H1 (cell line): ENCODE data around the gene RAB1B. TPM values are rescaled to one million over a fixed set of nuclear protein-coding genes. Genes with fewer than 3 reads are reported as not detected.

Experiments used
- CTCF ChIA-PET: fragments of 300-600 bp; sonication (Branson Sonifier 250); formaldehyde crosslinking; loops from one replicate; lab custom pipeline; 2021; ENCODE audit not compliant: partially characterized antibody; lab: Charles Lee
- POLR2A ChIA-PET: fragments of 300-600 bp; sonication (Branson Sonifier 250); formaldehyde crosslinking; loops from one replicate; lab custom pipeline; 2021; ENCODE audit warnings: inconsistent platforms; ENCODE audit not compliant: partially characterized antibody; lab: Charles Lee
- DNase-seq, 2 experiments: peaks; one replicate each; pipeline versions ENCODE4 v3.0.0 to v3.0.0-alpha.2; 2010 to 2022; ENCODE audit warnings: low spot score in 2 of 2, low read depth in 1 of 2, mixed read lengths in 1 of 2
- FAIRE-seq: peaks from 2 replicates; lab custom pipeline; 2011; peaks lifted over from hg19 to GRCh38; lab: Jason Lieb, UNC
- H2AFZ ChIP-seq: 2 replicates; pipeline ENCODE4 v1.8.1; 2012; ENCODE audit warnings: low read length, inconsistent platforms
- H2AK5ac ChIP-seq: 2 replicates; pipeline ENCODE4 v1.6.1; 2013; ENCODE audit warnings: low read depth, low read length
- H2BK120ac ChIP-seq: replicated peaks from 2 replicates; pipeline ENCODE3; 2013; ENCODE audit warnings: low read depth, low read length, inconsistent platforms
- H2BK12ac ChIP-seq: 2 replicates; pipeline ENCODE4 v1.6.1; 2013; ENCODE audit warnings: low read depth, low read length
- H2BK15ac ChIP-seq: 2 replicates; pipeline ENCODE4 v1.6.1; 2013; ENCODE audit warnings: low read length
- H2BK20ac ChIP-seq: 2 replicates; pipeline ENCODE4 v1.6.1; 2013; ENCODE audit warnings: low read length
- H2BK5ac ChIP-seq: 2 replicates; pipeline ENCODE4 v1.6.1; 2013; ENCODE audit warnings: low read depth, low read length
- H3K14ac ChIP-seq: 2 replicates; pipeline ENCODE4 v1.6.1; 2013; ENCODE audit warnings: inconsistent platforms; ENCODE audit not compliant: insufficient read length
- H3K18ac ChIP-seq: 2 replicates; pipeline ENCODE4 v1.6.1; 2013; ENCODE audit warnings: low read length; ENCODE audit errors: extremely low read depth
- H3K23ac ChIP-seq: 2 replicates; pipeline ENCODE4 v1.6.1; 2013; ENCODE audit warnings: inconsistent platforms; ENCODE audit not compliant: insufficient read length
- H3K23me2 ChIP-seq: 2 replicates; pipeline ENCODE4 v1.6.1; 2013; ENCODE audit warnings: low read depth, low read length
- H3K27ac ChIP-seq: 2 replicates; pipeline ENCODE4 v1.6.1; 2011; ENCODE audit warnings: low read depth, low read length, inconsistent platforms
- H3K27me3 ChIP-seq, 4 experiments: replicated peaks in 1 of 4; 1 replicate in 1 of 4; 2 replicates in 3 of 4; pipeline versions ENCODE4 v1.6.1 to v1.8.1; 2011 to 2013; ENCODE audit warnings: low read length in 3 of 4, mild to moderate bottlenecking in 3 of 4, inconsistent platforms in 2 of 4, mixed read lengths in 2 of 4, moderate library complexity in 1 of 4; ENCODE audit not compliant: control insufficient read depth in 3 of 4, insufficient read depth in 3 of 4; ENCODE audit errors: extremely low read depth in 1 of 4
- H3K36me3 ChIP-seq, 4 experiments: 2 replicates each; pipeline versions ENCODE4 v1.6.1 to v1.8.1; 2011 to 2013; ENCODE audit warnings: mild to moderate bottlenecking in 4 of 4, low read length in 3 of 4, moderate library complexity in 2 of 4, control low read depth in 1 of 4, inconsistent platforms in 1 of 4; ENCODE audit not compliant: insufficient read depth in 4 of 4, control insufficient read depth in 2 of 4
- H3K4ac ChIP-seq: replicated peaks from 2 replicates; pipeline ENCODE3; 2013; ENCODE audit warnings: low read length, low read depth, mixed read lengths, inconsistent platforms; ENCODE audit not compliant: insufficient read length
- H3K4me1 ChIP-seq, 4 experiments: replicated peaks in 1 of 4; 1 replicate in 1 of 4; 2 replicates in 3 of 4; pipeline versions ENCODE4 v1.6.1 to v1.8.1; 2011 to 2013; ENCODE audit warnings: low read length in 3 of 4, inconsistent platforms in 2 of 4, mixed read lengths in 1 of 4; ENCODE audit not compliant: insufficient read depth in 4 of 4, control insufficient read depth in 3 of 4
- H3K4me2 ChIP-seq, 2 experiments: 2 replicates each; pipeline versions ENCODE4 v1.6.1 to v1.8.1; 2011 to 2013; ENCODE audit warnings: low read depth in 2 of 2, low read length in 2 of 2, control low read depth in 1 of 2, inconsistent platforms in 1 of 2, mild to moderate bottlenecking in 1 of 2; ENCODE audit not compliant: insufficient read depth in 1 of 2
- H3K4me3 ChIP-seq, 4 experiments: fragments of 200-600, 300-600 bp in 1 of 4; sonication (generic), shearing (Covaris generic), sonication (Bioruptor Twin) in 1 of 4; 2 replicates each; pipeline versions ENCODE4 v1.5.1 to v1.8.1; 2011 to 2016; ENCODE audit warnings: low read length in 4 of 4, low read depth in 3 of 4, control low read depth in 2 of 4, inconsistent platforms in 2 of 4, mild to moderate bottlenecking in 2 of 4, mixed read lengths in 1 of 4, moderate library complexity in 1 of 4; ENCODE audit not compliant: insufficient read depth in 2 of 4; ENCODE audit errors: extremely low read depth in 1 of 4
- H3K56ac ChIP-seq: replicated peaks from 2 replicates; pipeline ENCODE3; 2013; ENCODE audit warnings: low read depth, mild to moderate bottlenecking, mixed read lengths, low read length, inconsistent platforms; ENCODE audit not compliant: insufficient read length
- H3K79me1 ChIP-seq: 2 replicates; pipeline ENCODE4 v1.6.1; 2013; ENCODE audit warnings: low read depth, low read length, control low read depth
- H3K79me2 ChIP-seq, 2 experiments: 2 replicates each; pipeline versions ENCODE4 v1.6.1 to v1.8.1; 2012 to 2013; ENCODE audit warnings: low read length in 2 of 2, mild to moderate bottlenecking in 2 of 2, inconsistent platforms in 1 of 2; ENCODE audit not compliant: insufficient read depth in 2 of 2, control insufficient read depth in 1 of 2
- H3K9ac ChIP-seq, 4 experiments: replicated peaks in 1 of 4; 1 replicate in 1 of 4; 2 replicates in 3 of 4; pipeline versions ENCODE4 v1.6.1 to v1.8.1; 2011 to 2013; ENCODE audit warnings: low read depth in 3 of 4, low read length in 3 of 4, control low read depth in 2 of 4, mild to moderate bottlenecking in 2 of 4, moderate library complexity in 2 of 4, inconsistent platforms in 1 of 4; ENCODE audit errors: extremely low read depth in 1 of 4
- H3K9me3 ChIP-seq, 2 experiments: 2 replicates each; pipeline versions ENCODE4 v1.6.1 to v1.8.1; 2012 to 2013; ENCODE audit warnings: mild to moderate bottlenecking in 2 of 2, moderate library complexity in 2 of 2, control low read depth in 1 of 2, inconsistent platforms in 1 of 2, low read depth in 1 of 2, low read length in 1 of 2, mixed read lengths in 1 of 2; ENCODE audit not compliant: insufficient read depth in 2 of 2
- H4K20me1 ChIP-seq, 2 experiments: replicated peaks in 1 of 2; 2 replicates each; pipeline versions ENCODE3 to v1.8.1; 2011 to 2013; ENCODE audit warnings: inconsistent platforms in 2 of 2, low read length in 2 of 2, mild to moderate bottlenecking in 1 of 2; ENCODE audit not compliant: insufficient read depth in 2 of 2, control insufficient read depth in 1 of 2
- H4K5ac ChIP-seq: 2 replicates; pipeline ENCODE4 v1.6.1; 2013; ENCODE audit warnings: low read length, low read depth, mixed read lengths, inconsistent platforms; ENCODE audit not compliant: insufficient read length
- H4K8ac ChIP-seq: 2 replicates; pipeline ENCODE4 v1.8.0; 2013; ENCODE audit warnings: mild to moderate bottlenecking, moderate library complexity, low read length, inconsistent platforms; ENCODE audit not compliant: insufficient read depth; ENCODE audit errors: extremely low read depth
- H4K91ac ChIP-seq: replicated peaks from 2 replicates; pipeline ENCODE3; 2013; ENCODE audit warnings: low read length, mixed read lengths, inconsistent platforms; ENCODE audit not compliant: insufficient read length
- ASH2L ChIP-seq: fragments of 200-600, 300-600 bp; sonication (generic); IDR thresholded peaks from one replicate; pipeline ENCODE4 v1.7.1; 2017; ENCODE audit warnings: low read length
- BCL11A ChIP-seq, 2 experiments: IDR thresholded peaks; one replicate each; pipeline ENCODE4 v1.6.1; 2011; ENCODE audit warnings: low read depth in 2 of 2, low read length in 2 of 2, mild to moderate bottlenecking in 2 of 2
- CBX5 ChIP-seq: fragments of 300-800, 300-1000 bp; sonication (generic); IDR thresholded peaks from 2 replicates; pipeline ENCODE4 v1.7.1; 2016; ENCODE audit warnings: antibody characterized with exemption, low read length, low read depth
- CTBP2 ChIP-seq: IDR thresholded peaks from 2 replicates; pipeline ENCODE4 v1.7.0; 2011; ENCODE audit warnings: borderline replicate concordance, mild to moderate bottlenecking, moderate library complexity, mixed read lengths, low read length; ENCODE audit not compliant: insufficient read depth, insufficient read length
- EGR1 ChIP-seq: IDR thresholded peaks from 2 replicates; pipeline ENCODE4 v1.6.1; 2011; ENCODE audit warnings: low read depth, low read length, borderline replicate concordance
- FOSL1 ChIP-seq: IDR thresholded peaks from 2 replicates; pipeline ENCODE4 v1.6.1; 2011; ENCODE audit warnings: mild to moderate bottlenecking, low read depth, low read length, moderate library complexity; ENCODE audit not compliant: insufficient read depth
- KDM5A ChIP-seq: fragments of 200-600 bp; IDR thresholded peaks from 2 replicates; pipeline ENCODE4 v1.7.1; 2012; ENCODE audit warnings: mild to moderate bottlenecking, low read length, inconsistent platforms, mixed read lengths
- POLR2AphosphoS5 ChIP-seq: IDR thresholded peaks from 2 replicates; pipeline ENCODE4 v1.6.1; 2011; ENCODE audit warnings: low read depth, low read length
- RBBP5 ChIP-seq: IDR thresholded peaks from 2 replicates; pipeline ENCODE4 v1.7.1; 2012; ENCODE audit warnings: low read depth, mild to moderate bottlenecking, inconsistent platforms, low read length, moderate library complexity, borderline replicate concordance
- RNF2 ChIP-seq: fragments of 200-900, 300-1000 bp; sonication (generic); IDR thresholded peaks from 2 replicates; pipeline ENCODE4 v1.7.1; 2016; ENCODE audit warnings: borderline replicate concordance, low read depth, mild to moderate bottlenecking, antibody characterized with exemption, low read length; ENCODE audit not compliant: poor library complexity, severe bottlenecking; ENCODE audit errors: missing control alignments
- SIN3A ChIP-seq, 2 experiments: IDR thresholded peaks in 1 of 2; conservative IDR thresholded peaks in 1 of 2; 2 replicates each; pipeline ENCODE4 v1.6.1; 2011 to 2012; ENCODE audit warnings: low read length in 2 of 2, improper control_type of control experiment in 1 of 2, low read depth in 1 of 2, mild to moderate bottlenecking in 1 of 2
- SRF ChIP-seq: IDR thresholded peaks from 2 replicates; pipeline ENCODE4 v1.6.1; 2011; ENCODE audit warnings: mild to moderate bottlenecking, low read depth, low read length, moderate library complexity
- WGBS, 2 experiments: shearing (Covaris generic) in 1 of 2; methylation state at CpG; one replicate each; pipeline versions ENCODE4 v1.1.6 to v1.1.7; 2013 to 2015; ENCODE audit warnings: low lambda C conversion rate in 2 of 2, mixed read lengths in 2 of 2, inconsistent platforms in 1 of 2, low coverage in 1 of 2, missing lambda C conversion rate in 1 of 2; ENCODE audit not compliant: insufficient replicate concordance in 2 of 2, insufficient coverage in 1 of 2, insufficient read length in 1 of 2; ENCODE audit errors: extremely low coverage in 1 of 2, missing lambda C conversion rate in 1 of 2; 5-methylcytosine and 5-hydroxymethylcytosine counted together
- polyA plus RNA-seq, 7 experiments: library from polyadenylated mRNA; depleted of rRNA in 3 of 7; stranded (reverse) in 5 of 7; unstranded in 2 of 7; fragments of >200 nt in 5 of 7; fragments of 200-250 nt in 2 of 7; gene quantifications; 1 replicate in 5 of 7; 2 replicates in 1 of 7; 4 replicates in 1 of 7; pipeline versions ENCODE4 v1.2.1 to v1.2.3, GENCODE V29; 2011 to 2013; ENCODE audit warnings: missing spikeins in 2 of 7, mixed read lengths in 2 of 7
- total RNA-seq: library from RNA; stranded (reverse); fragmentation: NEBNext Ultra II Directional; extraction: Animal tissue kit (Norgen Biotek cat#: 25700); gene quantifications from 2 replicates; pipeline ENCODE4 v1.2.1, GENCODE V29; 2021
- TF ChIP-seq, protein P1 (sequence below): IDR thresholded peaks from 2 replicates; pipeline ENCODE4 v1.6.1; 2012; ENCODE audit warnings: inconsistent platforms

The RAB1B gene
- total and polyA plus RNA-seq, 2 of the 8 experiments (the other 6 are each of a cell fraction or from before 2014, with no cell fraction given) = 100 to 217 TPM

DNA sequence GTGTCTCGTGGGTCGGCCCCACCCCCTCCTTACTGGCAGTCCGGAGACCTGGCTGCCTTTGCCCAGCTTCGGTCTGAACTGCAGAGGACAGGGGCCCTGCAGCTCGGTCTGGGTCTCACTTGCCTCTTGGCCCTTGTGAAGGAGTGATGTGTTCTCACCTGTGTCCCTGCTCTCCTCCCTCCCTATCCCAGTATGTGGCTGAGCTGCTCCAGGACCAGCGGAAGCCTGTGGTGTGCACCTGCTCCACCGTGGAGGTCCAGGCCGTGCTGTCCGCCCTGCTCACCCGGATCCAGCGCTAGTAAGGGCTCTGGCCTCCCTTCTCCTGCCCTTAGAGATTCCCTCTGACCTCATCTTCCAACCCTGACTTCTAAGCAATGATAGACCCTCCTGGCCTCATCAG lies 35.7 kb upstream of the RAB1B start:
- Histone ChIP-seq H3K79me2 (no peaks in the 10 kb centered on the region), H2BK5ac (no peak overlapping the region), H3K4ac (no peak overlapping the region), H4K5ac (no peak overlapping the region), H3K27me3 (no peaks in the 10 kb centered on the region), H3K4me1 (peaks cover 0 to 2% (median 0%) of the 10 kb centered on the region in 4 experiments; a peak in 5 of 7 replicates), H3K4me2 (no peak overlapping the region), H3K36me3 (peaks cover 0 to 10% (median 2%) of the 10 kb centered on the region in 4 experiments; a peak in 3 of 8 replicates), H3K4me3 (no peak overlapping the region), H3K14ac (no peak overlapping the region), H2BK120ac (no peak overlapping the region), H3K23ac (no peak overlapping the region), H3K56ac (no peak overlapping the region), H3K79me1 (no peaks in the 10 kb centered on the region), H3K9ac (no peak overlapping the region), H2BK20ac (no peak overlapping the region), H2BK12ac (no peak overlapping the region), H3K23me2 (no peaks in the 10 kb centered on the region), H3K9me3 (no peaks in the 10 kb centered on the region), H3K18ac (no peak overlapping the region), H2AK5ac (no peak overlapping the region), H2BK15ac (no peak overlapping the region), H4K8ac (no peak overlapping the region), H4K20me1 (no peaks in the 10 kb centered on the region), H4K91ac (no peak overlapping the region), H3K27ac (no peak overlapping the region), H2AFZ (no peak overlapping the region)
- WGBS, 2 experiments = 96% methylated on average over 11 of the region's 11 CpGs; no CpG with 5 or more reads in 1 of the 2 experiments
- DNase-seq (no peak), FAIRE-seq (no peak)
- ChIA-PET CTCF (interaction anchor here (1.2 to 12.4 kb wide), 3 partner anchors 11 to 68 kb away, joined by 4 to 123 read pairs (median 5); no protein-coding TSS in a partner anchor), POLR2A (interaction anchor here (1.8 kb wide), 1 partner anchor 35 kb away, joined by 5 read pairs; the partner anchor contains the start of gene RAB1B)
- TF ChIP-seq POLR2AphosphoS5 (no peak), EGR1 (no peak), CBX5 (no peak), CTBP2 (no peak), BCL11A (IDR thresholded peaks at IDR 0.05; ENCODE audit: low read depth in 2 of 2, low read length in 2 of 2) (no peak), RNF2 (no peak), KDM5A (no peak), SIN3A (conservative IDR thresholded peaks at IDR 0.05 in 1 of 2, IDR thresholded peaks at IDR 0.05 in 1 of 2; ENCODE audit: low read depth in 1 of 2, low read length in 2 of 2) (no peak), SRF (no peak), ASH2L (no peak), FOSL1 (no peak), RBBP5 (no peak)
- TF ChIP-seq, protein P1, sequence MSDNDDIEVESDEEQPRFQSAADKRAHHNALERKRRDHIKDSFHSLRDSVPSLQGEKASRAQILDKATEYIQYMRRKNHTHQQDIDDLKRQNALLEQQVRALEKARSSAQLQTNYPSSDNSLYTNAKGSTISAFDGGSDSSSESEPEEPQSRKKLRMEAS = no peak
